H1 (cell line): ENCODE data around the gene CNST. TPM values are rescaled to one million over a fixed set of nuclear protein-coding genes. Genes with fewer than 3 reads are reported as not detected.

Experiments used
- CTCF ChIA-PET: fragments of 300-600 bp; sonication (Branson Sonifier 250); formaldehyde crosslinking; loops from one replicate; lab custom pipeline; 2021; ENCODE audit not compliant: partially characterized antibody; lab: Charles Lee
- POLR2A ChIA-PET: fragments of 300-600 bp; sonication (Branson Sonifier 250); formaldehyde crosslinking; loops from one replicate; lab custom pipeline; 2021; ENCODE audit warnings: inconsistent platforms; ENCODE audit not compliant: partially characterized antibody; lab: Charles Lee
- DNase-seq, 2 experiments: peaks; one replicate each; pipeline versions ENCODE4 v3.0.0 to v3.0.0-alpha.2; 2010 to 2022; ENCODE audit warnings: low spot score in 2 of 2, low read depth in 1 of 2, mixed read lengths in 1 of 2
- FAIRE-seq: peaks from 2 replicates; lab custom pipeline; 2011; peaks lifted over from hg19 to GRCh38; lab: Jason Lieb, UNC
- H2AFZ ChIP-seq: 2 replicates; pipeline ENCODE4 v1.8.1; 2012; ENCODE audit warnings: low read length, inconsistent platforms
- H2AK5ac ChIP-seq: 2 replicates; pipeline ENCODE4 v1.6.1; 2013; ENCODE audit warnings: low read depth, low read length
- H2BK120ac ChIP-seq: replicated peaks from 2 replicates; pipeline ENCODE3; 2013; ENCODE audit warnings: low read depth, low read length, inconsistent platforms
- H2BK12ac ChIP-seq: 2 replicates; pipeline ENCODE4 v1.6.1; 2013; ENCODE audit warnings: low read depth, low read length
- H2BK15ac ChIP-seq: 2 replicates; pipeline ENCODE4 v1.6.1; 2013; ENCODE audit warnings: low read length
- H2BK20ac ChIP-seq: 2 replicates; pipeline ENCODE4 v1.6.1; 2013; ENCODE audit warnings: low read length
- H2BK5ac ChIP-seq: 2 replicates; pipeline ENCODE4 v1.6.1; 2013; ENCODE audit warnings: low read depth, low read length
- H3K14ac ChIP-seq: 2 replicates; pipeline ENCODE4 v1.6.1; 2013; ENCODE audit warnings: inconsistent platforms; ENCODE audit not compliant: insufficient read length
- H3K18ac ChIP-seq: 2 replicates; pipeline ENCODE4 v1.6.1; 2013; ENCODE audit warnings: low read length; ENCODE audit errors: extremely low read depth
- H3K23ac ChIP-seq: 2 replicates; pipeline ENCODE4 v1.6.1; 2013; ENCODE audit warnings: inconsistent platforms; ENCODE audit not compliant: insufficient read length
- H3K23me2 ChIP-seq: 2 replicates; pipeline ENCODE4 v1.6.1; 2013; ENCODE audit warnings: low read depth, low read length
- H3K27ac ChIP-seq: 2 replicates; pipeline ENCODE4 v1.6.1; 2011; ENCODE audit warnings: low read depth, low read length, inconsistent platforms
- H3K27me3 ChIP-seq, 4 experiments: replicated peaks in 1 of 4; 1 replicate in 1 of 4; 2 replicates in 3 of 4; pipeline versions ENCODE4 v1.6.1 to v1.8.1; 2011 to 2013; ENCODE audit warnings: low read length in 3 of 4, mild to moderate bottlenecking in 3 of 4, inconsistent platforms in 2 of 4, mixed read lengths in 2 of 4, moderate library complexity in 1 of 4; ENCODE audit not compliant: control insufficient read depth in 3 of 4, insufficient read depth in 3 of 4; ENCODE audit errors: extremely low read depth in 1 of 4
- H3K36me3 ChIP-seq, 4 experiments: 2 replicates each; pipeline versions ENCODE4 v1.6.1 to v1.8.1; 2011 to 2013; ENCODE audit warnings: mild to moderate bottlenecking in 4 of 4, low read length in 3 of 4, moderate library complexity in 2 of 4, control low read depth in 1 of 4, inconsistent platforms in 1 of 4; ENCODE audit not compliant: insufficient read depth in 4 of 4, control insufficient read depth in 2 of 4
- H3K4ac ChIP-seq: replicated peaks from 2 replicates; pipeline ENCODE3; 2013; ENCODE audit warnings: low read length, low read depth, mixed read lengths, inconsistent platforms; ENCODE audit not compliant: insufficient read length
- H3K4me1 ChIP-seq, 4 experiments: replicated peaks in 1 of 4; 1 replicate in 1 of 4; 2 replicates in 3 of 4; pipeline versions ENCODE4 v1.6.1 to v1.8.1; 2011 to 2013; ENCODE audit warnings: low read length in 3 of 4, inconsistent platforms in 2 of 4, mixed read lengths in 1 of 4; ENCODE audit not compliant: insufficient read depth in 4 of 4, control insufficient read depth in 3 of 4
- H3K4me2 ChIP-seq, 2 experiments: 2 replicates each; pipeline versions ENCODE4 v1.6.1 to v1.8.1; 2011 to 2013; ENCODE audit warnings: low read depth in 2 of 2, low read length in 2 of 2, control low read depth in 1 of 2, inconsistent platforms in 1 of 2, mild to moderate bottlenecking in 1 of 2; ENCODE audit not compliant: insufficient read depth in 1 of 2
- H3K4me3 ChIP-seq, 4 experiments: fragments of 200-600, 300-600 bp in 1 of 4; sonication (generic), shearing (Covaris generic), sonication (Bioruptor Twin) in 1 of 4; 2 replicates each; pipeline versions ENCODE4 v1.5.1 to v1.8.1; 2011 to 2016; ENCODE audit warnings: low read length in 4 of 4, low read depth in 3 of 4, control low read depth in 2 of 4, inconsistent platforms in 2 of 4, mild to moderate bottlenecking in 2 of 4, mixed read lengths in 1 of 4, moderate library complexity in 1 of 4; ENCODE audit not compliant: insufficient read depth in 2 of 4; ENCODE audit errors: extremely low read depth in 1 of 4
- H3K56ac ChIP-seq: replicated peaks from 2 replicates; pipeline ENCODE3; 2013; ENCODE audit warnings: low read depth, mild to moderate bottlenecking, mixed read lengths, low read length, inconsistent platforms; ENCODE audit not compliant: insufficient read length
- H3K79me1 ChIP-seq: 2 replicates; pipeline ENCODE4 v1.6.1; 2013; ENCODE audit warnings: low read depth, low read length, control low read depth
- H3K79me2 ChIP-seq, 2 experiments: 2 replicates each; pipeline versions ENCODE4 v1.6.1 to v1.8.1; 2012 to 2013; ENCODE audit warnings: low read length in 2 of 2, mild to moderate bottlenecking in 2 of 2, inconsistent platforms in 1 of 2; ENCODE audit not compliant: insufficient read depth in 2 of 2, control insufficient read depth in 1 of 2
- H3K9ac ChIP-seq, 4 experiments: replicated peaks in 1 of 4; 1 replicate in 1 of 4; 2 replicates in 3 of 4; pipeline versions ENCODE4 v1.6.1 to v1.8.1; 2011 to 2013; ENCODE audit warnings: low read depth in 3 of 4, low read length in 3 of 4, control low read depth in 2 of 4, mild to moderate bottlenecking in 2 of 4, moderate library complexity in 2 of 4, inconsistent platforms in 1 of 4; ENCODE audit errors: extremely low read depth in 1 of 4
- H3K9me3 ChIP-seq, 2 experiments: 2 replicates each; pipeline versions ENCODE4 v1.6.1 to v1.8.1; 2012 to 2013; ENCODE audit warnings: mild to moderate bottlenecking in 2 of 2, moderate library complexity in 2 of 2, control low read depth in 1 of 2, inconsistent platforms in 1 of 2, low read depth in 1 of 2, low read length in 1 of 2, mixed read lengths in 1 of 2; ENCODE audit not compliant: insufficient read depth in 2 of 2
- H4K20me1 ChIP-seq, 2 experiments: replicated peaks in 1 of 2; 2 replicates each; pipeline versions ENCODE3 to v1.8.1; 2011 to 2013; ENCODE audit warnings: inconsistent platforms in 2 of 2, low read length in 2 of 2, mild to moderate bottlenecking in 1 of 2; ENCODE audit not compliant: insufficient read depth in 2 of 2, control insufficient read depth in 1 of 2
- H4K5ac ChIP-seq: 2 replicates; pipeline ENCODE4 v1.6.1; 2013; ENCODE audit warnings: low read length, low read depth, mixed read lengths, inconsistent platforms; ENCODE audit not compliant: insufficient read length
- H4K8ac ChIP-seq: 2 replicates; pipeline ENCODE4 v1.8.0; 2013; ENCODE audit warnings: mild to moderate bottlenecking, moderate library complexity, low read length, inconsistent platforms; ENCODE audit not compliant: insufficient read depth; ENCODE audit errors: extremely low read depth
- H4K91ac ChIP-seq: replicated peaks from 2 replicates; pipeline ENCODE3; 2013; ENCODE audit warnings: low read length, mixed read lengths, inconsistent platforms; ENCODE audit not compliant: insufficient read length
- CHD1 ChIP-seq: IDR thresholded peaks from 2 replicates; pipeline ENCODE4 v1.6.1; 2012; ENCODE audit warnings: low read depth, low read length, improper control_type of control experiment
- NANOG ChIP-seq: IDR thresholded peaks from 2 replicates; pipeline ENCODE4 v1.6.1; 2011; ENCODE audit warnings: low read length, low read depth, mild to moderate bottlenecking, inconsistent platforms; ENCODE audit not compliant: insufficient read depth, poor library complexity, severe bottlenecking
- WGBS, 2 experiments: shearing (Covaris generic) in 1 of 2; methylation state at CpG; one replicate each; pipeline versions ENCODE4 v1.1.6 to v1.1.7; 2013 to 2015; ENCODE audit warnings: low lambda C conversion rate in 2 of 2, mixed read lengths in 2 of 2, inconsistent platforms in 1 of 2, low coverage in 1 of 2, missing lambda C conversion rate in 1 of 2; ENCODE audit not compliant: insufficient replicate concordance in 2 of 2, insufficient coverage in 1 of 2, insufficient read length in 1 of 2; ENCODE audit errors: extremely low coverage in 1 of 2, missing lambda C conversion rate in 1 of 2; 5-methylcytosine and 5-hydroxymethylcytosine counted together
- polyA plus RNA-seq, 7 experiments: library from polyadenylated mRNA; depleted of rRNA in 3 of 7; stranded (reverse) in 5 of 7; unstranded in 2 of 7; fragments of >200 nt in 5 of 7; fragments of 200-250 nt in 2 of 7; gene quantifications; 1 replicate in 5 of 7; 2 replicates in 1 of 7; 4 replicates in 1 of 7; pipeline versions ENCODE4 v1.2.1 to v1.2.3, GENCODE V29; 2011 to 2013; ENCODE audit warnings: missing spikeins in 2 of 7, mixed read lengths in 2 of 7
- total RNA-seq: library from RNA; stranded (reverse); fragmentation: NEBNext Ultra II Directional; extraction: Animal tissue kit (Norgen Biotek cat#: 25700); gene quantifications from 2 replicates; pipeline ENCODE4 v1.2.1, GENCODE V29; 2021

The CNST gene
- total and polyA plus RNA-seq, 2 of the 8 experiments (the other 6 are each of a cell fraction or from before 2014, with no cell fraction given), result 5.3 to 21.3 TPM

- H3K4me3 ChIP-seq, result no peak overlapping the region
- H2BK120ac ChIP-seq, result no peak overlapping the region
- no peak overlapping the region for H2AK5ac ChIP-seq
- peak; percentile 62 for TF ChIP-seq NANOG
- TF ChIP-seq CHD1, result no peak
- CTCF ChIA-PET, result interaction anchor here (0.6 to 1.0 kb wide), 2 partner anchors 16 to 121 kb away, joined by 3 read pairs; no protein-coding TSS in a partner anchor
- POLR2A ChIA-PET, result no interaction called here
- no peak overlapping the region for H3K27ac ChIP-seq
- H3K9ac ChIP-seq, result no peak overlapping the region
- no peak overlapping the region for H4K91ac ChIP-seq
- no peak overlapping the region for H4K8ac ChIP-seq
- no peak for DNase-seq
- WGBS, 2 experiments, result 73% methylated on average over 4 of the region's 4 CpGs; no CpG with 5 or more reads in 1 of the 2 experiments
- no peak overlapping the region for H2BK5ac ChIP-seq
- no peaks in the 10 kb centered on the region for H3K79me1 ChIP-seq
- no peak overlapping the region for H2AFZ ChIP-seq
- H3K56ac ChIP-seq, result no peak overlapping the region
- H3K14ac ChIP-seq, result no peak overlapping the region
- no peak overlapping the region for H3K4ac ChIP-seq
- H3K36me3 ChIP-seq, result no peaks in the 10 kb centered on the region
- no peaks in the 10 kb centered on the region for H3K27me3 ChIP-seq
- no peaks in the 10 kb centered on the region for H3K23me2 ChIP-seq
- no peaks in the 10 kb centered on the region for H3K9me3 ChIP-seq
- no peak overlapping the region for H3K23ac ChIP-seq
- H3K18ac ChIP-seq, result no peak overlapping the region
- no peak overlapping the region for H2BK20ac ChIP-seq
- no peak overlapping the region for H3K4me2 ChIP-seq
- no peak overlapping the region for H4K5ac ChIP-seq
- no peak overlapping the region for H2BK12ac ChIP-seq
- H3K79me2 ChIP-seq, result no peaks in the 10 kb centered on the region
- FAIRE-seq, result no peak
- H2BK15ac ChIP-seq, result no peak overlapping the region
- H3K4me1 ChIP-seq, result 0 out of 7 replicates have a peak, but pooled peaks cover 0 to 3% (median 0%) of the 10 kb centered on the region in 4 experiments
- no peaks in the 10 kb centered on the region for H4K20me1 ChIP-seq
Measured at GRCh38 chr1:246618240-246618808, 52.1 kb downstream of the CNST start.
